Thyroid gland (tissue), 4 donors: ENCODE results near the gene GPR87.

ENCODE experiments used
- POLR2A ChIP-seq, 2 donors: fragments of 450-650 bp; IDR thresholded peaks; one replicate each; pipeline ENCODE4 v1.6.1; 2017; ENCODE audit warnings: antibody characterized with exemption in 2 of 2, mild to moderate bottlenecking in 2 of 2, moderate library complexity in 1 of 2
- TF ChIP-seq, protein P1 (sequence below), 6 experiments: fragments of 200-600 bp in 3 of 6; fragments of 450-650 bp in 3 of 6; sonication (generic) in 3 of 6; IDR thresholded peaks; one replicate each; pipeline ENCODE4 v1.5.1; 2016 to 2019; ENCODE audit warnings: antibody characterized with exemption in 6 of 6, mild to moderate bottlenecking in 2 of 6, inconsistent platforms in 1 of 6, moderate library complexity in 1 of 6

DNA sequence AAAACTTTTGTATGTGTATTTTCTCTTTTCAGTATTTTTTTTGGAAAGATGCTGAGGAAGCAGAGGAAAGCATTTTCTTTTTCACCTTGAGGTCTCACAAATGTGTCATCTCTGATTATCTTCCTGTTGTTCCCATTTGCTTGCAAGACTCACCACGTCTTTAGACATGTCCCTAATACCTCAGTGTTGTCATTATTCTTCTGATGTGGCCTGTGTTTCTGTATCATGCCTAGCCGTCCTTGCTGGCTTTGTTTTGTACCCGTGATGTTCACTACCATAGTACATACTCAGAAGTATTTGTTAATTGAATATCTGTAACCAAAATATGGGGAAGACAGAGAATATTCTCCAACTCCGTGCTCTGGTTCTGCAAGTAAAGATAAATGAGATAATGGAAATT is 33.2 kb downstream of the GPR87 start:
- TF ChIP-seq, protein P1, sequence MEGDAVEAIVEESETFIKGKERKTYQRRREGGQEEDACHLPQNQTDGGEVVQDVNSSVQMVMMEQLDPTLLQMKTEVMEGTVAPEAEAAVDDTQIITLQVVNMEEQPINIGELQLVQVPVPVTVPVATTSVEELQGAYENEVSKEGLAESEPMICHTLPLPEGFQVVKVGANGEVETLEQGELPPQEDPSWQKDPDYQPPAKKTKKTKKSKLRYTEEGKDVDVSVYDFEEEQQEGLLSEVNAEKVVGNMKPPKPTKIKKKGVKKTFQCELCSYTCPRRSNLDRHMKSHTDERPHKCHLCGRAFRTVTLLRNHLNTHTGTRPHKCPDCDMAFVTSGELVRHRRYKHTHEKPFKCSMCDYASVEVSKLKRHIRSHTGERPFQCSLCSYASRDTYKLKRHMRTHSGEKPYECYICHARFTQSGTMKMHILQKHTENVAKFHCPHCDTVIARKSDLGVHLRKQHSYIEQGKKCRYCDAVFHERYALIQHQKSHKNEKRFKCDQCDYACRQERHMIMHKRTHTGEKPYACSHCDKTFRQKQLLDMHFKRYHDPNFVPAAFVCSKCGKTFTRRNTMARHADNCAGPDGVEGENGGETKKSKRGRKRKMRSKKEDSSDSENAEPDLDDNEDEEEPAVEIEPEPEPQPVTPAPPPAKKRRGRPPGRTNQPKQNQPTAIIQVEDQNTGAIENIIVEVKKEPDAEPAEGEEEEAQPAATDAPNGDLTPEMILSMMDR (IDR thresholded peaks at IDR 0.05): no peak
- TF ChIP-seq POLR2A (IDR thresholded peaks at IDR 0.05): no peak
